ENCODE data around the gene MAN2B2.

Gene MAN2B2

DNA sequence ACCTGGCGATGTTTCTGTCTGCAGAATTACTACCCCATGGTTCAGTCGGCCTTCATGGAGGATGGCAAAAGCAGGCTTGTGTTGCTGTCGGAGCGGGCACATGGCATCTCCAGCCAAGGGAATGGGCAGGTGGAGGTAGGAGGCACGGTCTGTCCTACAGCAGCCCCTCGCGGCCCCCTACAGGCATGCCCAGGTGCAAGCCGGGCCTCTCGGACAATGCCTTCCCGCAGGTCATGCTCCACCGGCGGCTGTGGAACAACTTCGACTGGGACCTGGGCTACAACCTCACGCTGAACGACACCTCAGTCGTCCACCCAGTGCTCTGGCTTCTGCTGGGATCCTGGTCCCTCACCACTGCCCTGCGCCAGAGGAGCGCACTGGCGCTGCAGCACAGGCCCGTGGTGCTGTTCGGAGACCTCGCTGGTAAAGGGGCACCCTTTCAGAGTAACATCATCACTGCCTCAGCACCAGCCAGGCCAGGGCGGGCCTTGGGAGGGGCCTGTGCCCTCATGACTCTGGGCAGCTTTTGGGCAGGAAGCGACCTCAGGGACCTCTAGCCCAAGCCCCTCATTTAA is 36.0 kb downstream of the MAN2B2 start:
- H3K9ac ChIP-seq (ENCODE audit: low read depth, low read length): no peak overlapping the region
- H3K4me3 ChIP-seq (ENCODE audit: low read length): no peak overlapping the region
- H3K36me3 ChIP-seq (ENCODE audit: insufficient read depth, low read length): peaks cover 26% of the 10 kb centered on the region
- H3K4me1 ChIP-seq (ENCODE audit: control insufficient read depth, insufficient read depth, low read length): no peaks in the 10 kb centered on the region
- no peaks in the 10 kb centered on the region for H3K27me3 ChIP-seq (ENCODE audit: control insufficient read depth, insufficient read depth, low read length)
- no peaks in the 10 kb centered on the region for H3K9me3 ChIP-seq (replicated peaks; ENCODE audit: low read length)
- no peak overlapping the region for H3K4me2 ChIP-seq (ENCODE audit: low read length)

DNA sequence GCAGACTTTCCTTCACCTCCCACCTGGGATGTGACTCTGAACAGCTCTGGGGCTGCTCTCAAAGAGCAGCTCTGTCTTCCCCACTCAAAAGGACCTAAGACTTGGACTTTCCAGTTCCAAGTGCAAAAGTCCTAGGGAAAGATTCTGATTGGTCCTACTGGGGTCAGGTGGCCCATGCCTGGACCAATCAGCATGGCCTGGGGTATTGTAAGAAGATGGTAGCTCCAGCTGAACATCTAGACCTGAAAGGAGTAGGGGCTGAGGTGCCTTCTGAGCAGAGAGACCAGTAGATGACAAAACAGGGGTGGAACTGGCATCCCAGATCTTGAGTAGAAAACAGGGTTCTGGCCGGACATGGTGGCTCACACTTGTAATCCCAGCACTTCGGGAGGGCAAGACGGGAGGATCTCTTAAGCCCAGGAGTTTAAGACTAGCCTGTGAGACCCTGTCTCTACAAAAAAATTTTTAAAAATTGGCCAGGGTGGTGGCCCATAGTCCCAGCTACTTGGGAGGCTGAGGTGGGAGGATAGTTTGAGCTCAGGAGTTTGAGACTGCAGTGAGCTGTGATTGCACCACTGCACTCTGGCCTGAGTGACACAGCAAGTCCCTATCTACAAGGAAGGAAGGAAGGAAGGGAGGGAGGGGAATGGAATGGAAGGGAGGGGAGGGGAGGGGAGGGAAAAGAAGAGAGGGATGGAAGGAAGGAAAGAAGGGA is 38.1 kb downstream of the MAN2B2 start:
- H3K4me1 ChIP-seq (ENCODE audit: control insufficient read depth, insufficient read depth, low read length): no peaks in the 10 kb centered on the region
- H3K4me2 ChIP-seq (ENCODE audit: low read length): no peak overlapping the region
- H3K27me3 ChIP-seq (ENCODE audit: control insufficient read depth, insufficient read depth, low read length): no peaks in the 10 kb centered on the region
- H3K36me3 ChIP-seq (ENCODE audit: insufficient read depth, low read length): peaks cover 31% of the 10 kb centered on the region
- H3K4me3 ChIP-seq (ENCODE audit: low read length): no peak overlapping the region
- H3K9me3 ChIP-seq (replicated peaks; ENCODE audit: low read length): no peaks in the 10 kb centered on the region
- no peak overlapping the region for H3K9ac ChIP-seq (ENCODE audit: low read depth, low read length)

DNA sequence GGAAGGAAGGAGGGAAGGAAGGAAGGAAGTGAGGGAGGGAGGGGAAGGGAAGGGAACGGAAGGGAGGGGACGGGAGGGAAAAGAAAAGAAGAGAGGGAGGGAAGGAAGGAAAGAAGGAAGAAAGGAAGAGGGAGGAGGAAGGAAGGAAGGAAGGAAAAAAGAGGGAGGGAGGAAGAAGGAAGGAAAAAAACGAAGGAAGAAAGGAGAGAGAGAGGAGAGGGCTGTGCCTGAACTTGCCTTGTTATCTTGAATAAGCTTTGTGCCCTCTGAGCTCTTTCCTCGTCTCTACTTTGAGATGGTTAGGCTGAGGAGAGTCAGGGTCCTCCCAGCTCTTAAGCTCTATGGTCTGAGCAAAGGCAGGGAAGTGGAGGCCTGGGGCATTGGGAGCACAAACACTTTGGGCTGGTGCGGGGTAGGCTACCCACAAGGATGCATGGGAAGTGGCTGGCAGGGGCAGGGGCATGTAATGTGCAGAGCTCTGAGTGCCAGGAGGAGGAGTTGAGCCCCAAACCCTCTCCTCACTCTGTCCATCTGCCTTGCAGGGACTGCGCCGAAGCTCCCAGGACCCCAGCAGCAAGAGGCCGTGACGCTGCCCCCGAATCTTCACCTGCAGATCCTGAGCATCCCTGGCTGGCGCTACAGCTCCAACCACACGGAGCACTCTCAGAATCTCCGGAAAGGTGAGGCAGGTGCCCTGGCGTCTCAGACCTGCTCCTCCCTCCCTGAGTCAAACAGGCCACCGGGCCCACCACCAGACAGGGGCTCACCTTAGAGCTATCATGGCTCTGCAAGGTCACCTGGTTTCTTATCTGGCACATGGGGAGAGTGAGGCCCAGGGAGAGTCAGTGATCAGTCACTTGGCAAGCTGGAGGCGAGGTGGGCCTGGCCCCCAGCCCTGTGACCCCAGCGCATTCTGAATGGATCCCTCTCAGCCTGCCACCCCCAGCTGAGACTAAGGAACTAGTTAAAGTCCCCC is 39.0 kb downstream of the MAN2B2 start:
- H3K27me3 ChIP-seq (ENCODE audit: control insufficient read depth, insufficient read depth, low read length): no peaks in the 10 kb centered on the region
- no peak overlapping the region for H3K9ac ChIP-seq (ENCODE audit: low read depth, low read length)
- H3K36me3 ChIP-seq (ENCODE audit: insufficient read depth, low read length): peaks cover 35% of the 10 kb centered on the region
- no peaks in the 10 kb centered on the region for H3K4me1 ChIP-seq (ENCODE audit: control insufficient read depth, insufficient read depth, low read length)
- H3K9me3 ChIP-seq (replicated peaks; ENCODE audit: low read length): no peaks in the 10 kb centered on the region
- H3K4me3 ChIP-seq (ENCODE audit: low read length): no peak overlapping the region
- H3K4me2 ChIP-seq (ENCODE audit: low read length): no peak overlapping the region

DNA sequence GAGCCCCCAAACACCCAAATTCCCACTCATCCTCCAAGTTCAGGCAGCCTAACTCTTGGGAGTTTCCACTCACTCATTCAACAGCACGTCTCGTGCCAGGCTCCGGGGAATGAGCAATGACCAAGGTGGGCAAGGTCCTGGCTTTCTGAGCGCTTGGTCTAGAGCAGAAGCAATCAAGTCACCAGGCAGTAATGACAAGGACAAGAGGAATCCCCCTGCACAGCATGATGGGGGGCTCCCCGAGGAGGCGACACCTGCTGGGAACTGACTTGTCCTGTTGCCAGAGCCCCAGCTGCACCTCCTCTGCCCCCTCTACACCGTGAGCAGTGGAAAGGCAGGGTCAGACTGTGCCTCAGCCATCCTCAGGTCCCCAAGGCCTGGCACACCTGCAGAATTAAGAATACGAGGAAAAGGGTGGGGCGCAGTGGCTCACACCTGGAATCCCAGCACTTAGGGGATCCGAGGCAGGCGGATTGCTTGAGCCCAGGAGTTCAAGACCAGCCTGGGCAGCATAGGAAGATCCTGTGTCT is 39.8 kb downstream of the MAN2B2 start:
- H3K27me3 ChIP-seq (ENCODE audit: control insufficient read depth, insufficient read depth, low read length): no peaks in the 10 kb centered on the region
- no peak overlapping the region for H3K9ac ChIP-seq (ENCODE audit: low read depth, low read length)
- H3K36me3 ChIP-seq (ENCODE audit: insufficient read depth, low read length): peaks cover 36% of the 10 kb centered on the region
- H3K4me1 ChIP-seq (ENCODE audit: control insufficient read depth, insufficient read depth, low read length): no peaks in the 10 kb centered on the region
- H3K4me2 ChIP-seq (ENCODE audit: low read length): no peak overlapping the region
- no peaks in the 10 kb centered on the region for H3K9me3 ChIP-seq (replicated peaks; ENCODE audit: low read length)
- H3K4me3 ChIP-seq (ENCODE audit: low read length): no peak overlapping the region

DNA sequence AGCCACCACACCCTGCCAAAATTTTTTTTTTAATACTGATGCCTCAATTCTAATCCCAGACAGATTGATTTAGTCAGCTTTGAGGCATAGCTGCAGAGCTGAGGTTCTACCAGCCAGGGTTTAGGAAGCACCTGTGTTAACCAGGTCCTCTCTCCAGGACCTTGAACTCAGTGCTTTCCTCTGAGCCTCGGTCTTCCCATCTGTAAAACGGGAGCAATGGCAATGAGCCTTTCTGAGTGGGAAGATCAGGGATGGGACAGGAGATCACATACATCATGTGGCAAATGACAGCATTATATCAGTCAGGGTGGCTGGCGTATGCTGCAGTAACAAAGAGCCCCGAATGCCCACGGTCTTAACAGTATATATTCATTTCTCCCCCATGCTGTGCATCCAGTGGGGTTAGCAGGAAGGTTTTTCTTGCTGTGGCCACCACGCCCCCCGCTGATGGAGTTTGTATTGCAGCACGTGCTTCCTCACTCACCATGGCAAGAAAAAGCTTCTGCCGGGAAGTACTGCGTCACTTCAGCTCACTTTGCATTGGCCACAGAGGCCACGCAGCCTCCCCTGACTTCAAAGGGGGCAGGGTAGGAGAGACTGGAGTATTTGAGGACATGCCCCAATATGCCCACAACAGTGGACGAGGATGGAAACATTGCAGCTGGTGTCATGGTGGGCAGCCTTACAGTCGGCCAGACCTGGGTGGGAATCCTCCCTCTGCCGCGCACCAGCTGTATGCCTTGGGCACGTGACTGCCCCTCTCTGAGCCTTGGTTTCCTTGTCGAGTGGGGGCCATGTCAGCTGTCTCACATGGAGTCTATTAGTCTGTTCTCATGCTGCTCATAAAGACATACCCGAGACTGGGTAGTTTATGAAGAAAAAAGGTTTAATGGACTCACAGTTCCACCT is 41.4 kb downstream of the MAN2B2 start:
- no peak overlapping the region for H3K4me3 ChIP-seq (ENCODE audit: low read length)
- H3K9ac ChIP-seq (ENCODE audit: low read depth, low read length): no peak overlapping the region
- H3K9me3 ChIP-seq (replicated peaks; ENCODE audit: low read length): no peaks in the 10 kb centered on the region
- no peaks in the 10 kb centered on the region for H3K4me1 ChIP-seq (ENCODE audit: control insufficient read depth, insufficient read depth, low read length)
- no peak overlapping the region for H3K4me2 ChIP-seq (ENCODE audit: low read length)
- no peaks in the 10 kb centered on the region for H3K27me3 ChIP-seq (ENCODE audit: control insufficient read depth, insufficient read depth, low read length)
- H3K36me3 ChIP-seq (ENCODE audit: insufficient read depth, low read length): peaks cover 30% of the 10 kb centered on the region

DNA sequence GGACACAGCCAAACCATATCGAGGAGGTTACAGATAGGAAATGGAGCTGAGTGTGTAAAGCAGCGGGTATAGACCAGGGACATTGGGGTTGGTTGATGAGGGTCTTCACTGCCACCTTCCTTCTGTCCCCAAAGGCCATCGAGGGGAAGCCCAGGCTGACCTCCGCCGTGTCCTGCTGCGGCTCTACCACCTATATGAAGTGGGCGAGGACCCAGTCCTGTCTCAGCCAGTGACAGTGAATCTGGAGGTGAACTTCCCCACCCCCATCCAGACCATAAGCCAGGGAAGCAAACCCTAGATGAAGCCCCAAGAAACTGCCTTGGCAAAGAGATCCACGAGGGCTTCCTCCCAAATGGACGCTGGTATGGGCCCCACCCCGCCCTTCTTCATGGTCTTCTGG is 42.3 kb downstream of the MAN2B2 start:
- peaks cover 30% of the 10 kb centered on the region for H3K36me3 ChIP-seq (ENCODE audit: insufficient read depth, low read length)
- no peak overlapping the region for H3K4me2 ChIP-seq (ENCODE audit: low read length)

DNA sequence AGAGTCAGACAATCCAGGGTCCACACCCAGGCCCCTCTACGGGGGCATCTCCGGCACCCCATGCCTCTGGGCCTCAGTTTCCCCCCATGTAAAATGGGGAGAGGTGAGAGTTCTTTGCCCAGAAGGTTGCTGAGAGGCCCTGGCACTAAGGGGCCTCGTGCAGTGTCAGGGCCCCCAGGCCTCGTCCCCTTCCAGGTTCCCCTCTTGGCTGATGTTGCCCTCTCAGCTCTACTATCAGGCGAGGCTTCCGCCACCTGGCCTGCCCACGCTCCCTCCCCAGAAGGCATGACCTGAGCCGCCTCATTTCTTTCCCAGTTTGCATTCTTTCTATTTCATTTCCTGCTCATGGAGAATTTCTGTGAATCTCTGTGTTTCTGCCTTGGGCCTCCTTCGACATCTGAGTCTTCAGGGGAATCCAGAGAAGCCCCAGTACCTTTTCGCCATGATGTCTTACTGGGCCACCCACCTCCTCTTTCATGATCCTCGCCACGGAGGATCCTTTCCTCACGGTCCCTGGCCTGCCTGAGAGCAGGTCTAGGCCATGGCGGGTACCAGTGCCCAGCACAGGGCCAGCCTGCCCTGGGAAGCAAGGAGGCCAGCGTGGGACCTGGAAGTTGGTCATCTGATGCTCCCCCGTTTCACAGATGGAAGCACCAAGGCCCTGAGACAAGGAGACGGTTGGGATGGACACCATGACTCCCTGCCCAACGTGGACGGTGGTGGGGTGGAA is 43.6 kb downstream of the MAN2B2 start:
- peaks cover 30% of the 10 kb centered on the region for H3K36me3 ChIP-seq (ENCODE audit: insufficient read depth, low read length)

More for the DNA sequence above, 42.3 kb downstream of the MAN2B2 start:
- Histone ChIP-seq H3K9me3 (replicated peaks; ENCODE audit: low read length) (no peaks in the 10 kb centered on the region), H3K9ac (ENCODE audit: low read depth, low read length) (no peak overlapping the region), H3K4me3 (ENCODE audit: low read length) (no peak overlapping the region), H3K27me3 (ENCODE audit: control insufficient read depth, insufficient read depth, low read length) (no peaks in the 10 kb centered on the region), H3K4me1 (ENCODE audit: control insufficient read depth, insufficient read depth, low read length) (no peaks in the 10 kb centered on the region)

DNA sequence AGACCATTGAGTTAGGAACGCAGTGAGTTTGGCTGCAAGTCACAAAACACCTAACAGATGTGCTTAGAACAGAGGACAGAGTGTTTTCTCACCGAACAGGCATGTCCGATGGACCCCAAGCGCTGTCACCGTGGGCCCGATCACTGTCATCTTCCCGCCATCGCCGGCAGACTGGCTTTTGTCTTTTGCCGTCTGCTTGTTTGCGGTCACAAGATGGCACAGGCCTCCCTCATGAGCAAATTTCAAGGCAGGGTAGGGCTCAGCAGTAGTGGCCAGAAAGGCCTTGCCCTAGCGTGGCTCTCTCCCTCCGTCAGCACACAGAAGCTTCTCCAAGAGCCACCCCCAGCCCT is 44.1 kb downstream of the MAN2B2 start:
- Histone ChIP-seq H3K9me3 (replicated peaks; ENCODE audit: low read length) (no peaks in the 10 kb centered on the region), H3K9ac (ENCODE audit: low read depth, low read length) (no peak overlapping the region), H3K27me3 (ENCODE audit: control insufficient read depth, insufficient read depth, low read length) (no peaks in the 10 kb centered on the region), H3K4me3 (ENCODE audit: low read length) (no peak overlapping the region), H3K4me2 (ENCODE audit: low read length) (no peak overlapping the region), H3K4me1 (ENCODE audit: control insufficient read depth, insufficient read depth, low read length) (no peaks in the 10 kb centered on the region), H3K36me3 (ENCODE audit: insufficient read depth, low read length) (peaks cover 30% of the 10 kb centered on the region)

More for the DNA sequence above, 43.6 kb downstream of the MAN2B2 start:
- Histone ChIP-seq H3K27me3 (ENCODE audit: control insufficient read depth, insufficient read depth, low read length) (no peaks in the 10 kb centered on the region), H3K4me3 (ENCODE audit: low read length) (no peak overlapping the region), H3K9me3 (replicated peaks; ENCODE audit: low read length) (no peaks in the 10 kb centered on the region), H3K9ac (ENCODE audit: low read depth, low read length) (no peak overlapping the region), H3K4me1 (ENCODE audit: control insufficient read depth, insufficient read depth, low read length) (no peaks in the 10 kb centered on the region), H3K4me2 (ENCODE audit: low read length) (no peak overlapping the region)

DNA sequence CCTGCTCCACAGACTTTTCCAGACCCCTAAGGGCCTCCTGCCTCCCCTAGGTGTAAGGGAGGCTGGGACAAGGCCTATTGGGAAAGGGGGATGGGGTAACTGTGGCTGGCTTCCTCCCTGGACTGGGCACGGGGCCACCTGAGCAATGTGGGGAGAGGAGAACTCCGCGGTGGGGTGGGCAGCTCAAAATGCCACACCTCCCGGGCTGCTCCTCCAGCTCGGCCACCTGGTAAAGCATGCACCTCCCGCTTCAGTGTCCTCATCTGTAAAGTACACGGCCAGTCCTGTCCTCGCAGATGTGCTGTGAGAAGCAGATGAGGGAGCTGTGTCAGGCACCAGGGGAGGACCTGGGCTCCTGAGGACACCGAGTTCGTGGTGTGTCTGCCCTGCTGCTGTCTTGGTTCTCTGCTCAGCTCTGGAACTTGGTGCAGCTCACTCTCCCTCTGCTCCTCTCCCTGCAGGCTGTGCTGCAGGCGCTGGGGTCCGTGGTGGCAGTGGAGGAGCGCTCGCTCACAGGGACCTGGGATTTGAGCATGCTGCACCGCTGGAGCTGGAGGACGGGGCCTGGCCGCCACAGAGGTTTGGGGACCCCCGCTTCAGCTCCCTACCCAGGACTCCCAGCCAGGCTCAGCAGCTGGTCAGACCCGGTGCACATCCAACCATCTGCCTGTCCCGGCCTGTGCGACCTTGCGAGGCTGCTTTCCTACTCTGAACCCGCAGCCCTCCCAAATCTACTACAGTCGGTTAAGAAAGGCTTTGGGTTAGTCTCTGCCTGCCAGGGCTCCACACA is 44.7 kb downstream of the MAN2B2 start:
- Histone ChIP-seq H3K9me3 (replicated peaks; ENCODE audit: low read length) (no peaks in the 10 kb centered on the region), H3K36me3 (ENCODE audit: insufficient read depth, low read length) (peaks cover 30% of the 10 kb centered on the region), H3K4me2 (ENCODE audit: low read length) (no peak overlapping the region), H3K4me1 (ENCODE audit: control insufficient read depth, insufficient read depth, low read length) (no peaks in the 10 kb centered on the region), H3K9ac (ENCODE audit: low read depth, low read length) (no peak overlapping the region), H3K27me3 (ENCODE audit: control insufficient read depth, insufficient read depth, low read length) (no peaks in the 10 kb centered on the region), H3K4me3 (ENCODE audit: low read length) (no peak overlapping the region)

DNA sequence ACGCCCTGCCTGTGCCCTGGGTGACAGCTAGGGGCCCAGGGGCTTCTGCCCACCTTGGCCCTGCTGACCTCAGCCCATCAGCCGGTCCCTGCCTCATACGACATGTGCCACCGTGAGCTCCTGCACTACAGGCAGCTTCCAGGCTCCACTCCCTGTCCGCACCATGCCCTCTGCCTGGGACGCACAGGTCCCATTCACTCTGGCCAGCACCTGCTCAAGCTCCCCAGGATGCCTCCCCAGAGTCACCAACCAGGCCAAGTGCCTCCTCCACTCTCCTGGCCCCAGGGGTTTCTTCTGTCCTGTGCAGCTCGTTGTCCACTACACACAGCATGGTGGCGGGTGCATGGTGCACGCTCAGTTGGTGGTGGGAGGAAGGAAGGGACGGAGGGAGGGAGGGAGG is 45.3 kb downstream of the MAN2B2 start:
- no peaks in the 10 kb centered on the region for H3K27me3 ChIP-seq (ENCODE audit: control insufficient read depth, insufficient read depth, low read length)
- no peaks in the 10 kb centered on the region for H3K9me3 ChIP-seq (replicated peaks; ENCODE audit: low read length)
- H3K4me3 ChIP-seq (ENCODE audit: low read length): no peak overlapping the region
- no peak overlapping the region for H3K9ac ChIP-seq (ENCODE audit: low read depth, low read length)
- H3K36me3 ChIP-seq (ENCODE audit: insufficient read depth, low read length): peaks cover 30% of the 10 kb centered on the region
- no peaks in the 10 kb centered on the region for H3K4me1 ChIP-seq (ENCODE audit: control insufficient read depth, insufficient read depth, low read length)
- H3K4me2 ChIP-seq (ENCODE audit: low read length): no peak overlapping the region

All from skeletal muscle satellite cell (primary cell).